Measurements from ENCODE around the gene UBL4B. TPM values are rescaled to one million over a fixed set of nuclear protein-coding genes. Genes with fewer than 3 reads are reported as not detected.

Gene UBL4B
- total and polyA plus RNA-seq, 9 of the 15 experiments (the other 6 are each of a cell fraction or from before 2014, with no cell fraction given): not detected

GRCh38 chr1:110158261-110158660 lies 46.0 kb downstream of the UBL4B start:
- no peak overlapping the region for H3K4me2 ChIP-seq (ENCODE audit: insufficient read depth, low read length)
- in situ Hi-C loops (cut with MboI) (no loop called here), intact Hi-C loops (cut with micrococcal nuclease) (no loop called here)
- FAIRE-seq: no peak
- H3K79me2 ChIP-seq (ENCODE audit: control insufficient read depth, insufficient read depth, low read length): no peaks in the 10 kb centered on the region
- no peak overlapping the region for H2AFZ ChIP-seq (ENCODE audit: low read depth, low read length)
- ChIA-PET POLR2A (no interaction called here), CTCF (ENCODE audit: low intra/inter-chr PET ratio) (no interaction called here)
- 1% methylated on average over 5 of the region's 5 CpGs for WGBS (ENCODE audit: insufficient coverage, low coverage, missing lambda C conversion rate)
- H3K27me3 ChIP-seq (ENCODE audit: control insufficient read depth in 2 of 2, insufficient read depth in 2 of 2, low read length in 2 of 2): peaks cover 3 to 38% of the 10 kb centered on the region in 2 experiments
- no peaks in the 10 kb centered on the region for H3K36me3 ChIP-seq (ENCODE audit: control insufficient read depth, insufficient read depth, low read length)
- H3K4me3 ChIP-seq: no peak overlapping the region
- H3K9me3 ChIP-seq (replicated peaks; ENCODE audit: control insufficient read depth, insufficient read depth, low read depth, low read length): no peaks in the 10 kb centered on the region
- H4K20me1 ChIP-seq (replicated peaks; ENCODE audit: control insufficient read depth, insufficient read depth, low read length): 0 out of 2 replicates have a peak, but pooled peaks cover 7% of the 10 kb centered on the region
- H3K9ac ChIP-seq (ENCODE audit: insufficient read depth in 1 of 2, low read depth in 2 of 2, low read length in 2 of 2): no peak overlapping the region
- no peaks in the 10 kb centered on the region for H3K4me1 ChIP-seq (replicated peaks in 1 of 2; ENCODE audit: control insufficient read depth in 2 of 2, insufficient read depth in 2 of 2, low read length in 2 of 2)
- no peak for DNase-seq (ENCODE audit: extremely low read depth in 1 of 4, low spot score in 3 of 4)
- ATAC-seq: no peak
- no TSS peak for BruUV-seq (replicated peaks)
- H3K27ac ChIP-seq (ENCODE audit: extremely low read depth, low read depth, low read length): no peak overlapping the region
- no peaks in the 10 kb centered on the region for H3K9me1 ChIP-seq (ENCODE audit: control insufficient read depth, insufficient read depth, low read length)
- TF ChIP-seq SRSF7 (optimal IDR thresholded peaks at IDR 0.05; ENCODE audit: low read depth, low read length): no peak
- no peak for TF ChIP-seq CREBBP (IDR thresholded peaks at IDR 0.05; ENCODE audit: low read depth, low read length)
- no peak for TF ChIP-seq PHTF2 (CRISPR knock-in tag; IDR thresholded peaks at IDR 0.05)
- no peak for TF ChIP-seq SRF (CRISPR knock-in tag; IDR thresholded peaks at IDR 0.05)

- Histone ChIP-seq H4K20me1 (replicated peaks; ENCODE audit: control insufficient read depth, insufficient read depth, low read length) (0 out of 2 replicates have a peak, but pooled peaks cover 7% of the 10 kb centered on the region), H3K4me1 (replicated peaks in 1 of 2; ENCODE audit: control insufficient read depth in 2 of 2, insufficient read depth in 2 of 2, low read length in 2 of 2) (no peaks in the 10 kb centered on the region), H3K27ac (ENCODE audit: extremely low read depth, low read depth, low read length) (no peak overlapping the region), H3K9me1 (ENCODE audit: control insufficient read depth, insufficient read depth, low read length) (no peaks in the 10 kb centered on the region), H3K9ac (ENCODE audit: insufficient read depth in 1 of 2, low read depth in 2 of 2, low read length in 2 of 2) (no peak overlapping the region), H3K79me2 (ENCODE audit: control insufficient read depth, insufficient read depth, low read length) (no peaks in the 10 kb centered on the region), H3K36me3 (ENCODE audit: control insufficient read depth, insufficient read depth, low read length) (no peaks in the 10 kb centered on the region), H3K9me3 (replicated peaks; ENCODE audit: control insufficient read depth, insufficient read depth, low read depth, low read length) (no peaks in the 10 kb centered on the region), H3K27me3 (ENCODE audit: control insufficient read depth in 2 of 2, insufficient read depth in 2 of 2, low read length in 2 of 2) (peaks cover 3 to 47% of the 10 kb centered on the region in 2 experiments), H3K4me3 (no peak overlapping the region), H2AFZ (ENCODE audit: low read depth, low read length) (no peak overlapping the region), H3K4me2 (ENCODE audit: insufficient read depth, low read length) (no peak overlapping the region)
- ATAC-seq (no peak), FAIRE-seq (no peak), DNase-seq (ENCODE audit: extremely low read depth in 1 of 4, low spot score in 3 of 4) (no peak)
- 3% methylated on average over 2 of the region's 2 CpGs for WGBS (ENCODE audit: insufficient coverage, low coverage, missing lambda C conversion rate)
- ChIA-PET POLR2A (no interaction called here), CTCF (ENCODE audit: low intra/inter-chr PET ratio) (no interaction called here)
- intact Hi-C loops (cut with micrococcal nuclease): no loop called here
- BruUV-seq (replicated peaks): no TSS peak
- in situ Hi-C loops (cut with MboI): no loop called here
- no peak for TF ChIP-seq PREB (CRISPR knock-in tag; IDR thresholded peaks at IDR 0.05)
- TF ChIP-seq DEAF1 (CRISPR knock-in tag; IDR thresholded peaks at IDR 0.05): no peak
- no peak for TF ChIP-seq ETV1 (tag; conservative IDR thresholded peaks at IDR 0.05; ENCODE audit: low read depth)
- TF ChIP-seq ZBTB8A (IDR thresholded peaks at IDR 0.05; ENCODE audit: partially characterized antibody): no peak
- no peak for TF ChIP-seq MCM5 (IDR thresholded peaks at IDR 0.05; ENCODE audit: low read depth)
- no peak for TF ChIP-seq RBM17 (IDR thresholded peaks at IDR 0.05; ENCODE audit: borderline replicate concordance, low read depth, low read length)
Observed at GRCh38 chr1:110159168-110159567, 46.9 kb downstream of the UBL4B start.
